ENCODE data around the gene FAM89A.
"Not testable (repeated sequence)": the region's sequence is repeated elsewhere in the genome, so short reads cannot be mapped to it uniquely, and the experiment has no call there.

The FAM89A gene

GRCh38 chr1:231048419-231048818 is 8.4 kb upstream of the FAM89A start:
- H3K9me3 Mint-ChIP-seq, H3K4me1 Mint-ChIP-seq, CTCF ChIA-PET, H3K36me3 Mint-ChIP-seq, H3K4me3 Mint-ChIP-seq, H3K27ac Mint-ChIP-seq, DNase-seq: not testable (repeated sequence)
- peaks cover 40% of the 10 kb centered on the region for H3K27me3 Mint-ChIP-seq

- H3K4me3 Mint-ChIP-seq, H3K27ac Mint-ChIP-seq, H3K36me3 Mint-ChIP-seq, DNase-seq, H3K9me3 Mint-ChIP-seq, CTCF ChIA-PET, H3K4me1 Mint-ChIP-seq: not testable (repeated sequence)
- H3K27me3 Mint-ChIP-seq: peaks cover 44% of the 10 kb centered on the region
Measured at GRCh38 chr1:231047529-231047928, 7.5 kb upstream of the FAM89A start.

GRCh38 chr1:231046730-231047395 is 6.8 kb upstream of the FAM89A start:
- H3K4me3 Mint-ChIP-seq: no peak overlapping the region
- no peak overlapping the region for H3K27ac Mint-ChIP-seq
- DNase-seq: no peak
- H3K9me3 Mint-ChIP-seq: peaks cover 7% of the 10 kb centered on the region
- H3K4me1 Mint-ChIP-seq: no peaks in the 10 kb centered on the region
- CTCF ChIA-PET: no interaction called here
- peaks cover 50% of the 10 kb centered on the region for H3K27me3 Mint-ChIP-seq
- H3K36me3 Mint-ChIP-seq: no peaks in the 10 kb centered on the region

GRCh38 chr1:231045921-231046729 is 6.1 kb upstream of the FAM89A start:
- H3K9me3 Mint-ChIP-seq, H3K27ac Mint-ChIP-seq, H3K4me3 Mint-ChIP-seq, H3K36me3 Mint-ChIP-seq, DNase-seq, H3K4me1 Mint-ChIP-seq: not testable (repeated sequence)
- CTCF ChIA-PET: interaction anchor here (1.1 kb wide), 1 partner anchor 10 kb away, joined by 4 read pairs; no protein-coding TSS in a partner anchor
- H3K27me3 Mint-ChIP-seq: peaks cover 57% of the 10 kb centered on the region

GRCh38 chr1:231045286-231045685 is 5.2 kb upstream of the FAM89A start:
- Mint-ChIP-seq H3K27ac (no peak overlapping the region), H3K4me1 (peaks cover 4% of the 10 kb centered on the region), H3K4me3 (no peak overlapping the region), H3K9me3 (peaks cover 7% of the 10 kb centered on the region), H3K27me3 (peaks cover 65% of the 10 kb centered on the region), H3K36me3 (no peaks in the 10 kb centered on the region)
- CTCF ChIA-PET: interaction anchor here (1.0 to 1.1 kb wide), 2 partner anchors 9 to 15 kb away, joined by 3 to 4 read pairs; no protein-coding TSS in a partner anchor
- DNase-seq: no peak

GRCh38 chr1:231044588-231044987 is 4.5 kb upstream of the FAM89A start:
- H3K27ac Mint-ChIP-seq: no peak overlapping the region
- peaks cover 7% of the 10 kb centered on the region for H3K9me3 Mint-ChIP-seq
- H3K27me3 Mint-ChIP-seq: peaks cover 66% of the 10 kb centered on the region
- H3K4me3 Mint-ChIP-seq: no peak overlapping the region
- H3K4me1 Mint-ChIP-seq: peaks cover 4% of the 10 kb centered on the region
- H3K36me3 Mint-ChIP-seq: no peaks in the 10 kb centered on the region
- no peak for DNase-seq
- CTCF ChIA-PET: interaction anchor here (1.0 to 1.1 kb wide), 2 partner anchors 8 to 16 kb away, joined by 3 to 4 read pairs; no protein-coding TSS in a partner anchor

- no peak for DNase-seq
- H3K4me3 Mint-ChIP-seq: peak overlapping the region; percentile 56
- no peak overlapping the region for H3K27ac Mint-ChIP-seq
- peaks cover 7% of the 10 kb centered on the region for H3K9me3 Mint-ChIP-seq
- CTCF ChIA-PET: no interaction called here
- H3K4me1 Mint-ChIP-seq: peaks cover 23% of the 10 kb centered on the region
- H3K27me3 Mint-ChIP-seq: peaks cover 55% of the 10 kb centered on the region
- H3K36me3 Mint-ChIP-seq: peaks cover 4% of the 10 kb centered on the region
Measured at GRCh38 chr1:231041719-231042261, 1.7 kb upstream of the FAM89A start.

- Mint-ChIP-seq H3K4me3 (peak overlapping the region; percentile 71), H3K36me3 (peaks cover 4% of the 10 kb centered on the region), H3K9me3 (peaks cover 7% of the 10 kb centered on the region), H3K4me1 (peaks cover 31% of the 10 kb centered on the region), H3K27ac (no peak overlapping the region), H3K27me3 (peaks cover 47% of the 10 kb centered on the region)
- DNase-seq: no peak
- CTCF ChIA-PET: interaction anchor here (1.1 kb wide), 1 partner anchor 62 kb away, joined by 3 read pairs; the partner anchor contains the start of genes ARV1 and TTC13
Measured at GRCh38 chr1:231040800-231041718, 1.0 kb upstream of the FAM89A start.

GRCh38 chr1:231039161-231040018 is 664 bp downstream of the FAM89A start:
- peak; percentile 58 for DNase-seq
- H3K4me3 Mint-ChIP-seq: peak overlapping the region; percentile 73
- CTCF ChIA-PET: interaction anchor here (1.1 to 1.2 kb wide), 2 partner anchors 61 to 67 kb away, joined by 3 read pairs; partner anchors contain the start of genes ARV1 and TTC13
- no peaks in the 10 kb centered on the region for H3K9me3 Mint-ChIP-seq
- H3K36me3 Mint-ChIP-seq: peaks cover 6% of the 10 kb centered on the region
- peak overlapping the region; percentile 44 for H3K27ac Mint-ChIP-seq
- H3K4me1 Mint-ChIP-seq: peaks cover 31% of the 10 kb centered on the region
- peaks cover 41% of the 10 kb centered on the region for H3K27me3 Mint-ChIP-seq

GRCh38 chr1:231037585-231038517 is 2.2 kb downstream of the FAM89A start:
- H3K27me3 Mint-ChIP-seq: peaks cover 34% of the 10 kb centered on the region
- H3K36me3 Mint-ChIP-seq: peaks cover 6% of the 10 kb centered on the region
- peak overlapping the region; percentile 5 for H3K4me3 Mint-ChIP-seq
- no peaks in the 10 kb centered on the region for H3K9me3 Mint-ChIP-seq
- no peak overlapping the region for H3K27ac Mint-ChIP-seq
- H3K4me1 Mint-ChIP-seq: peaks cover 31% of the 10 kb centered on the region
- CTCF ChIA-PET: no interaction called here
- DNase-seq: no peak

GRCh38 chr1:231036416-231036815 is 3.6 kb downstream of the FAM89A start:
- no peak for DNase-seq
- H3K36me3 Mint-ChIP-seq: peaks cover 6% of the 10 kb centered on the region
- H3K9me3 Mint-ChIP-seq: no peaks in the 10 kb centered on the region
- CTCF ChIA-PET: interaction anchor here (0.7 to 1.5 kb wide), 2 partner anchors 9 to 21 kb away, joined by 3 to 4 read pairs; no protein-coding TSS in a partner anchor
- no peak overlapping the region for H3K4me3 Mint-ChIP-seq
- H3K27ac Mint-ChIP-seq: no peak overlapping the region
- peaks cover 31% of the 10 kb centered on the region for H3K4me1 Mint-ChIP-seq
- H3K27me3 Mint-ChIP-seq: peaks cover 19% of the 10 kb centered on the region

- Mint-ChIP-seq H3K27ac (no peak overlapping the region), H3K4me3 (no peak overlapping the region), H3K36me3 (peaks cover 6% of the 10 kb centered on the region), H3K9me3 (no peaks in the 10 kb centered on the region), H3K4me1 (peaks cover 27% of the 10 kb centered on the region), H3K27me3 (peaks cover 13% of the 10 kb centered on the region)
- CTCF ChIA-PET: interaction anchor here (1.5 kb wide), 1 partner anchor 20 kb away, joined by 3 read pairs; no protein-coding TSS in a partner anchor
- DNase-seq: no peak
Measured at GRCh38 chr1:231035799-231036198, 4.3 kb downstream of the FAM89A start.

Measured in activated naive CD4-positive, alpha-beta T cell treated with anti-CD3 and anti-CD28 coated beads, Interleukin-2, amount 10 ng/mL, durations not matched to agents 7 days and 5 days (primary cell).